Activated naive CD8-positive, alpha-beta T cell treated with anti-CD3 and anti-CD28 coated beads, Interleukin-2, amount 50 U/mL, for 24 hours (primary cell): ENCODE measurements around the gene PLCXD1.
"Not testable (repeated sequence)": the region's sequence is repeated elsewhere in the genome, so short reads cannot be mapped to it uniquely, and the experiment has no call there.

Experiments
- ATAC-seq: fragments of 150-1000 bp; cut with Tn5 transposase; one replicate; pipeline ENCODE4 v1.10.0; 2021
- DNase-seq: peaks from one replicate; pipeline ENCODE4 v3.0.0; 2021
- H3K27ac Mint-ChIP-seq: one replicate; pipeline ENCODE4 v1.8.0; 2021; ENCODE audit warnings: mild to moderate bottlenecking, mixed read lengths
- H3K27me3 Mint-ChIP-seq: one replicate; pipeline ENCODE4 v1.8.0; 2021; ENCODE audit warnings: mixed read lengths
- H3K36me3 Mint-ChIP-seq: one replicate; pipeline ENCODE4 v1.8.0; 2021; ENCODE audit warnings: low read depth, mixed read lengths
- H3K4me1 Mint-ChIP-seq: one replicate; pipeline ENCODE4 v1.8.0; 2021; ENCODE audit warnings: mixed read lengths
- H3K4me3 Mint-ChIP-seq: one replicate; pipeline ENCODE4 v1.8.0; 2021; ENCODE audit warnings: mild to moderate bottlenecking, moderate library complexity, mixed read lengths
- H3K9me3 Mint-ChIP-seq: one replicate; pipeline ENCODE4 v1.8.0; 2021; ENCODE audit warnings: mixed read lengths

PLCXD1 gene

GRCh38 chrX:298993-299392 lies 17.8 kb downstream of the PLCXD1 start:
- no peak overlapping the region for H3K4me3 Mint-ChIP-seq
- H3K36me3 Mint-ChIP-seq, result peaks cover 21% of the 10 kb centered on the region
- no peak overlapping the region for H3K27ac Mint-ChIP-seq

DNA sequence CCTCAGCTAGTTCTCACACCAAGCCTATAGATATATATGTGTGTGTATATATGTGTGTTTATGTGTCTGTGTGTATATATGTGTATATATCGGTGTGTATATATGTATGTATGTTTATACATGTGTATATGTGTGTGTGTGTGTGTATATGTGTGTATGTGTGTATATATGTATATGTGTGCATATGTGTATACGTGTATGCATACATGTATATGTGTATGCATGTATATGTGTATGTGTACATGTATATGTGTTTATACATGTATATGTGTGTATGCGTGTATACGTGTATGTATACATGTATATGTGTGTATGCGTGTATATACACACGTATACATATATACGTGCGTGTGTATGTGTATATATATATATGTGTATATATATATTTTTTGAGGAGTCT lies 19.2 kb downstream of the PLCXD1 start:
- DNase-seq (no peak), ATAC-seq (no peak)
- no peaks in the 10 kb centered on the region for H3K27me3 Mint-ChIP-seq
- peaks cover 30% of the 10 kb centered on the region for H3K36me3 Mint-ChIP-seq
- H3K27ac Mint-ChIP-seq, result no peak overlapping the region
- no peaks in the 10 kb centered on the region for H3K4me1 Mint-ChIP-seq
- no peak overlapping the region for H3K4me3 Mint-ChIP-seq
- no peaks in the 10 kb centered on the region for H3K9me3 Mint-ChIP-seq

More at GRCh38 chrX:298993-299392, 17.8 kb downstream of the PLCXD1 start:
- Mint-ChIP-seq H3K27me3 (no peaks in the 10 kb centered on the region), H3K9me3 (no peaks in the 10 kb centered on the region), H3K4me1 (no peaks in the 10 kb centered on the region)
- DNase-seq (no peak), ATAC-seq (no peak)

DNA sequence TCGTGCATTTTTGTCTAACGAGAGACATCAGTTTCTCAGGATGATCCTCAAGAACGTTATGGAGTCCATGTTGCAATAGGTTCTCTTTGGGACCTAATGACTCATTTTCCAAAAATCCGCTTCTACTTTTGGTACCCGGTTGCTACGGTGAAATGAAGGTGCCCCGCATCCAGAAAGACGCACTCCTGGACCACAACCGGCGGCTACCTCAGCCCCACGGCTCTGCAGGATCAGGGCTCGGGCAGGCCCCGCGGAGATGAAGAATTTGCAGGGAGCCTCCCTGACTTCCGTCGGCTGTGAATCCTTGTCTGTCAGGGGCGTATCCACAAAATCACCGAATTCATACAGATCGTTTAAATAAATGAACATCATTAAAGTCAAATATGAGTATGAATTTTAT lies 21.8 kb downstream of the PLCXD1 start:
- no peaks in the 10 kb centered on the region for H3K9me3 Mint-ChIP-seq
- no peak overlapping the region for H3K4me3 Mint-ChIP-seq
- H3K36me3 Mint-ChIP-seq, result peaks cover 46% of the 10 kb centered on the region
- no peaks in the 10 kb centered on the region for H3K4me1 Mint-ChIP-seq
- DNase-seq, result no peak
- H3K27me3 Mint-ChIP-seq, result no peaks in the 10 kb centered on the region
- ATAC-seq, result no peak
- no peak overlapping the region for H3K27ac Mint-ChIP-seq

GRCh38 chrX:305781-306613 lies 24.8 kb downstream of the PLCXD1 start:
- not testable (repeated sequence) for H3K27ac Mint-ChIP-seq, ATAC-seq, H3K4me3 Mint-ChIP-seq, H3K27me3 Mint-ChIP-seq, H3K4me1 Mint-ChIP-seq, DNase-seq, H3K9me3 Mint-ChIP-seq
- H3K36me3 Mint-ChIP-seq, result peaks cover 53% of the 10 kb centered on the region

DNA sequence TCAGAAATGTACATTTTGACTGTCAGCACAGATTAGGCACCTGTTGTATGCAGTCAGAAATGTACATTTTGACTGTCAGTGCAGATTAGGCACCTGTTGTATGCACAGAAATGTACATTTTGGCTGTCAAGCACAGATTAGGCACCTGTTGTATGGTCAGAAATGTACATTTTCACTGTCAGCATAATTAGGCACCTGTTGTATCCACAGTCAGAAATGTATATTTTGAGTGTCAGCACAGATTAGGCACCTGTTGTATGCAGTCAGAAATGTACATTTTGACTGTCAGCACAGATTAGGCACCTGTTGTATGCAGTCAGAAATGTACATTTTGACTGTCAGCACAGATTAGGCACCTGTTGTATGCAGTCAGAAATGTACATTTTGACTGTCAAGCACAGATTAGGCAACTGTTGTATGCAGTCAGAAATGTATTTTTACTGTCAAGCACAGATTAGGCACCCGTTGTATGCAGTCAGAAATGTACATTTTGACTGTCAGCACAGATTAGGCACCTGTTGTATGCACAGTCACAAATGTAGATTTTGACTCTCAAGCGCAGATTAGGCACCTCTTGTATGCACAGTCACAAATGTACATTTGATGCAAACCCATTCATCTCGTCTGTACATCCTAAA lies 25.6 kb downstream of the PLCXD1 start:
- not testable (repeated sequence) for DNase-seq, H3K9me3 Mint-ChIP-seq, ATAC-seq, H3K27ac Mint-ChIP-seq, H3K4me3 Mint-ChIP-seq, H3K27me3 Mint-ChIP-seq, H3K4me1 Mint-ChIP-seq
- H3K36me3 Mint-ChIP-seq, result peaks cover 51% of the 10 kb centered on the region

- H3K4me3 Mint-ChIP-seq, result no peak overlapping the region
- no peaks in the 10 kb centered on the region for H3K9me3 Mint-ChIP-seq
- H3K36me3 Mint-ChIP-seq, result peaks cover 52% of the 10 kb centered on the region
- ATAC-seq (no peak), DNase-seq (no peak)
- no peaks in the 10 kb centered on the region for H3K27me3 Mint-ChIP-seq
- no peak overlapping the region for H3K27ac Mint-ChIP-seq
- H3K4me1 Mint-ChIP-seq, result no peaks in the 10 kb centered on the region
Measured at GRCh38 chrX:307261-308111, 26.3 kb downstream of the PLCXD1 start.

DNA sequence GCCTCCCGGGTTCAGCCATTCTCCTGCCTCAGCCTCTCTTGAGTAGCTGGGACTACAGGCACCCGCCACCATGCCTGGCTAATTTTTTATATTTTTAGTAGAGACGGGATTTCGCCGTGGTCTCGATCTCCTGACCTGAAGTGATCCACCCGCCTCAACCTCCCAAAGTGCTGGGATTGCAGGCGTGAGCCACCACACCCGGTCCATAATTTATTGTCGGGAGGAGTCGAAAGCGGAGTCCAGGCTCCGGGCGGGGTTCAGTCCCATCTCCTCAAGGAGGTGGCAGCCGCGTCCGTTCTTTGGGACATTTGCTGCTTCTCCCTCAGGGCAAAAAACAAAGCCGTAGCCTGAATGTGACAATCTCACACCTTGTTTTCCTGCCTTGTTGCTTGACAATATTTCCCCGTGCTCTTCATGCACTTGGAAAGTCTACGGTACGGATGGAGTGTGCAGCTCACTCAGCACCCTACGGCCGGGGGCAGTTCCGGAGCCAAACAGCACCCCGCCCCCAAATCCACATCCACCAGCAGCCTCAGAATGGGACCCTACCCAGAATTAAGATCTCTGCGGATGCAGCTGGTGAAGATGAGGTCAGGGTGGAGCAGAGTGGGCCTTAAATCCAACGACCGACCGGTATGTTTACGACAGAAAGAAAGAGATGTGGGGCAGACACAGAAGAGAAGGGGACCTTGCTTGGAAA lies 27.8 kb downstream of the PLCXD1 start:
- no peaks in the 10 kb centered on the region for H3K9me3 Mint-ChIP-seq
- no peaks in the 10 kb centered on the region for H3K4me1 Mint-ChIP-seq
- H3K4me3 Mint-ChIP-seq, result no peak overlapping the region
- no peaks in the 10 kb centered on the region for H3K27me3 Mint-ChIP-seq
- no peak overlapping the region for H3K27ac Mint-ChIP-seq
- ATAC-seq (no peak), DNase-seq (no peak)
- H3K36me3 Mint-ChIP-seq, result peaks cover 51% of the 10 kb centered on the region

DNA sequence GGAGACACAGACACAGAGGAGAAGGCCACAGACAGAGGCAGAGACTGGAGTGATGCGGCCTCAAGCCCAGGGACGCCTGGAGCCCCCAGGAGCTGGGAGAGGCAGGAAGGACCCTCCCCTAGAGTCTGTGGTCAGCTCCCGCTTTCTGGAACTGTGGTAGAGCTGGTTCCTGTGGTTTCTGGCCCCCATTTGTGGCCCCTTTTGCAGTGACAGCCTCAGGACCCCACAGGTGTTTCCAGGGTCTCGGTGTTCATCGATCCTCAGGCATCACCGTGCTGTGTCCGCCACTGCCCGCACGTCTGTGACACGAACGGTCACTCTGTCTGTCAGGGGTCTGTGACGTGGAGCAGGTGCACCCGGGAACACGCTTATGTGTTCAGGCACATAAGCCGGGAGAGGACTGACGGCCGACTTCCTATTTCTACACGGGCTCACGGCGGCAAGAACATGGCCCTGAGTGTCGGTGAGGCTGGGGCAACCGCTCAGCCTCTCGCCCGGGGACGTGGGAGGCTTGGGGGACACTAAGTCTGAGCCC lies 29.5 kb downstream of the PLCXD1 start:
- H3K4me1 Mint-ChIP-seq, result no peaks in the 10 kb centered on the region
- peaks cover 40% of the 10 kb centered on the region for H3K36me3 Mint-ChIP-seq
- H3K9me3 Mint-ChIP-seq, result no peaks in the 10 kb centered on the region
- ATAC-seq, result no peak
- H3K27me3 Mint-ChIP-seq, result no peaks in the 10 kb centered on the region
- H3K27ac Mint-ChIP-seq, result no peak overlapping the region
- H3K4me3 Mint-ChIP-seq, result no peak overlapping the region
- no peak for DNase-seq

- no peak overlapping the region for H3K27ac Mint-ChIP-seq
- H3K4me3 Mint-ChIP-seq, result no peak overlapping the region
- DNase-seq, result no peak
- ATAC-seq, result no peak
- H3K36me3 Mint-ChIP-seq, result peaks cover 33% of the 10 kb centered on the region
- H3K27me3 Mint-ChIP-seq, result no peaks in the 10 kb centered on the region
- no peaks in the 10 kb centered on the region for H3K4me1 Mint-ChIP-seq
- no peaks in the 10 kb centered on the region for H3K9me3 Mint-ChIP-seq
Measured at GRCh38 chrX:311156-312129, 30.3 kb downstream of the PLCXD1 start.

DNA sequence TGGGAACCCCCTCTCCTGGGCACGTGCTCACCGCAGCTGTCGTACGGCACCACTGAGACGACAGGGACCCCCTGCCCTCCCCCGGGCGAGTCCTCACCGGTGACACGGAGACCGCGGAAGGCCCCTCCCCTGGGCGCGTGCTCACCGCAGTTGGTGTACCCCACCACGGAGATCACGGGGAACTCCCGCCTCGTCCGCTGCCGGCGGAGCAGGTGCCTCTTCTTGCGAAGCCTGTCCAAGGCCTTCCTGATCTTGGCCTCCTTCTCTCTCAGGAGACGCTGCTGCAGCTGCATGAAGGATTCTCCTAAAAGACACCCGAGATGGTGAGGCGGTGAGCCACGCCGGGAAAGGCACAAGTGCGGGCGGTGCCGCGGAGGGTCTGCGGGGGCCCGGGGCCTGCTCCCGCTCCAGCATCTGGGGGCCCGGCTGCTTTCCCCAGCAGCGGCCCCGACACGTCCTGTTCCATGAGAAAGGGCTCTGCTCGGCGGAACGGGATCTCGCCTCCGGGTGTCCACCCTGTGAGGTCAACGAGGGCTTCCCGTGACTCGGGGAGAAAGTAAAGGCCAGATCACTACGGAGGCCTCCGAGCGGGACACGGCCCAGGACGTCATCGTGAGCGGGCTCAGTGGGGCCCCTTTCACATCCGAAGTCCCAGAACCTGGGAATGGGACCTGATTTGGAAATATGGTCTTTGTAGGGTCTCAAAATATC lies 31.6 kb downstream of the PLCXD1 start:
- H3K4me3 Mint-ChIP-seq, result no peak overlapping the region
- no peak for DNase-seq
- H3K4me1 Mint-ChIP-seq, result peaks cover 6% of the 10 kb centered on the region
- no peak overlapping the region for H3K27ac Mint-ChIP-seq
- no peaks in the 10 kb centered on the region for H3K9me3 Mint-ChIP-seq
- no peaks in the 10 kb centered on the region for H3K27me3 Mint-ChIP-seq
- H3K36me3 Mint-ChIP-seq, result peaks cover 29% of the 10 kb centered on the region
- ATAC-seq, result no peak

- peaks cover 28% of the 10 kb centered on the region for H3K36me3 Mint-ChIP-seq
- no peak overlapping the region for H3K27ac Mint-ChIP-seq
- H3K4me3 Mint-ChIP-seq, result no peak overlapping the region
- H3K9me3 Mint-ChIP-seq, result no peaks in the 10 kb centered on the region
- ATAC-seq (no peak), DNase-seq (no peak)
- H3K4me1 Mint-ChIP-seq, result peaks cover 11% of the 10 kb centered on the region
- H3K27me3 Mint-ChIP-seq, result peaks cover 4% of the 10 kb centered on the region
Measured at GRCh38 chrX:313546-313945, 32.4 kb downstream of the PLCXD1 start.

DNA sequence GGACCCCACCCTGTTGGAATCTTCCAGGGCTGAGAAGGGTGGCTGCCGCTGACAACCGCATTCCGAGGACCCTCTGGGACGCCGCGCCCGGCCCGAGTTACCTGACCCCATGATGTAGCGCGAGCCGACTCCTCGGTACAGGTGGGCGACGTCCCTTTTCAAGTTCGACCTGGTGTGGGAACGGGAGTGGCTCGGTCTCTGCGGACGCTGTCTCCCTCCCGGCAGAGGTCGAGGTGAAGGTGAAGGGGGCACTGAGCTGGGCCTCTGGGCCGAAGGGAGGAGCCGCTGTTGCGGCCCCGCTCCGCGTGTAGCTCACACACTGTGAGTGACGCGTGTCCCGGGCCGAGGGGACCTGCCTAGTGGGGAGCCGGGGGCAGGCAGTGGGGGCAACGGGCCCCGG lies 32.9 kb downstream of the PLCXD1 start:
- Mint-ChIP-seq H3K4me3 (no peak overlapping the region), H3K27me3 (peaks cover 4% of the 10 kb centered on the region), H3K4me1 (peaks cover 13% of the 10 kb centered on the region), H3K36me3 (peaks cover 27% of the 10 kb centered on the region), H3K27ac (no peak overlapping the region), H3K9me3 (no peaks in the 10 kb centered on the region)
- ATAC-seq (no peak), DNase-seq (no peak)
